ENCODE measurements around the gene MSMO1. TPM values are rescaled to one million over a fixed set of nuclear protein-coding genes. Genes with fewer than 3 reads are reported as not detected.

MSMO1 gene
- total and polyA plus RNA-seq, 2 donors (not counting 3 experiments of a cell fraction or from before 2014, with no cell fraction given): 74.3 to 109 TPM

DNA sequence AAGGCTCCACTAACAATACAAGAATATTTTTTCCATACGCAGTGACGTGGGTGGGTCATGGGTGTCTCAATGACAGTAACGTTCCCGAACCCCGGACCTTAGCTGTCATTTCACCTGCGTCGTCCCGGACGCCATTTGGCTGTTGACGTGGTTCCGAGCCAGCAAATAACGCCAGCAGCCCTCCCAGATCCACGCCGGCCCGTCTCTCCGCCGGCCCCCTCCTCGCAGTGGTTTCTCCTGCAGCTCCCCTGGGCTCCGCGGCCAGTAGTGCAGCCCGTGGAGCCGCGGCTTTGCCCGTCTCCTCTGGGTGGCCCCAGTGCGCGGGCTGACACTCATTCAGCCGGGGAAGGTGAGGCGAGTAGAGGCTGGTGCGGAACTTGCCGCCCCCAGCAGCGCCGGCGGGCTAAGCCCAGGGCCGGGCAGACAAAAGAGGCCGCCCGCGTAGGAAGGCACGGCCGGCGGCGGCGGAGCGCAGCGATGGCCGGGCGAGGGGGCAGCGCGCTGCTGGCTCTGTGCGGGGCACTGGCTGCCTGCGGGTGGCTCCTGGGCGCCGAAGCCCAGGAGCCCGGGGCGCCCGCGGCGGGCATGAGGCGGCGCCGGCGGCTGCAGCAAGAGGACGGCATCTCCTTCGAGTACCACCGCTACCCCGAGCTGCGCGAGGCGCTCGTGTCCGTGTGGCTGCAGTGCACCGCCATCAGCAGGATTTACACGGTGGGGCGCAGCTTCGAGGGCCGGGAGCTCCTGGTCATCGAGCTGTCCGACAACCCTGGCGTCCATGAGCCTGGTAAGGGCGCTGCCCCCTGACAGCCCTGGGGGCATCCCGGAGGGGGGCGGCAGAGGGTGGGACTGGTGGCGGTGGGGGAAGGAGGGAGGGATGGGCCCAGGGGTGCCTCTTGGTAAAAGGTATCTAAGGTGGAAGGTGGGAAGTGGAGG, 51.5 kb downstream of the MSMO1 start, which contains the start of gene CPE:
Gene CPE (plus strand): TSS at position 264 of the 933 bp plus-strand sequence. CDS start 214 bp downstream, at position 478.
- no peaks in the 10 kb centered on the region for H3K9me3 ChIP-seq (replicated peaks; ENCODE audit: control insufficient read depth, insufficient read depth, low read length)
- no peak within 1 kb of the TSS for H3K27ac ChIP-seq (ENCODE audit: insufficient read depth, low read depth, low read length)
- H3K4me1 ChIP-seq (ENCODE audit: control insufficient read depth, extremely low read depth, insufficient read depth, low read length): peaks cover 4% of the 10 kb centered on the region
- ChIA-PET CTCF (interaction anchor here (0.9 to 3.7 kb wide), 10 partner anchors 8 to 267 kb away, joined by 3 to 23 read pairs (median 4); partner anchors contain the start of gene TMEM192), POLR2A (no interaction called here)
- no peaks in the 10 kb centered on the region for H4K20me1 ChIP-seq (replicated peaks; ENCODE audit: control insufficient read depth, extremely low read depth, insufficient read depth, low read length)
- H3K4me3 ChIP-seq (replicated peaks in 1 of 3; ENCODE audit: insufficient read depth in 1 of 3, low read depth in 1 of 3, low read length in 3 of 3): peak within 1 kb of the TSS; percentile 30 to 70 (median 49)
- peak within 1 kb of the TSS; percentile 99 for H3K4me2 ChIP-seq (ENCODE audit: insufficient read depth, low read length)
- no peaks in the 10 kb centered on the region for H3K36me3 ChIP-seq (ENCODE audit: control insufficient read depth in 2 of 2, extremely low read depth in 1 of 2, insufficient read depth in 2 of 2, low read length in 2 of 2)
- BruUV-seq (replicated peaks): no TSS peak
- peak within 1 kb of the TSS; percentile 91 for H2AFZ ChIP-seq (ENCODE audit: low read depth, low read length)
- no peaks in the 10 kb centered on the region for H3K9me1 ChIP-seq (replicated peaks; ENCODE audit: control insufficient read depth, extremely low read depth, insufficient read depth, low read length)
- peaks cover 2 to 4% of the 10 kb centered on the region in 2 experiments for H3K27me3 ChIP-seq (ENCODE audit: control insufficient read depth in 2 of 2, insufficient read depth in 2 of 2, low read length in 2 of 2)
- TF ChIP-seq EZH2 (IDR thresholded peaks at IDR 0.05; ENCODE audit: borderline replicate concordance, low read depth, low read length, severe bottlenecking): no peak
- no peak for TF ChIP-seq JUN (IDR thresholded peaks at IDR 0.05; ENCODE audit: borderline replicate concordance, insufficient read depth, insufficient read length, low read depth)
- TF ChIP-seq GATA2 (IDR thresholded peaks at IDR 0.05; ENCODE audit: insufficient read depth, insufficient read length, low read depth, low read length): no peak
- TF ChIP-seq, protein P1, sequence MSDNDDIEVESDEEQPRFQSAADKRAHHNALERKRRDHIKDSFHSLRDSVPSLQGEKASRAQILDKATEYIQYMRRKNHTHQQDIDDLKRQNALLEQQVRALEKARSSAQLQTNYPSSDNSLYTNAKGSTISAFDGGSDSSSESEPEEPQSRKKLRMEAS (IDR thresholded peaks at IDR 0.05; ENCODE audit: insufficient read depth, insufficient read length): peak; percentile 13
- TF ChIP-seq POLR2AphosphoS5 (IDR thresholded peaks at IDR 0.05; ENCODE audit: insufficient read depth, low read depth, low read length): peak; percentile 22
- TF ChIP-seq POLR2A (IDR thresholded peaks at IDR 0.05; ENCODE audit: low read depth, low read length): no peak
- TF ChIP-seq, protein P2, sequence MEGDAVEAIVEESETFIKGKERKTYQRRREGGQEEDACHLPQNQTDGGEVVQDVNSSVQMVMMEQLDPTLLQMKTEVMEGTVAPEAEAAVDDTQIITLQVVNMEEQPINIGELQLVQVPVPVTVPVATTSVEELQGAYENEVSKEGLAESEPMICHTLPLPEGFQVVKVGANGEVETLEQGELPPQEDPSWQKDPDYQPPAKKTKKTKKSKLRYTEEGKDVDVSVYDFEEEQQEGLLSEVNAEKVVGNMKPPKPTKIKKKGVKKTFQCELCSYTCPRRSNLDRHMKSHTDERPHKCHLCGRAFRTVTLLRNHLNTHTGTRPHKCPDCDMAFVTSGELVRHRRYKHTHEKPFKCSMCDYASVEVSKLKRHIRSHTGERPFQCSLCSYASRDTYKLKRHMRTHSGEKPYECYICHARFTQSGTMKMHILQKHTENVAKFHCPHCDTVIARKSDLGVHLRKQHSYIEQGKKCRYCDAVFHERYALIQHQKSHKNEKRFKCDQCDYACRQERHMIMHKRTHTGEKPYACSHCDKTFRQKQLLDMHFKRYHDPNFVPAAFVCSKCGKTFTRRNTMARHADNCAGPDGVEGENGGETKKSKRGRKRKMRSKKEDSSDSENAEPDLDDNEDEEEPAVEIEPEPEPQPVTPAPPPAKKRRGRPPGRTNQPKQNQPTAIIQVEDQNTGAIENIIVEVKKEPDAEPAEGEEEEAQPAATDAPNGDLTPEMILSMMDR (IDR thresholded peaks at IDR 0.05; ENCODE audit: extremely low read depth in 1 of 2, insufficient read depth in 1 of 2, low read depth in 1 of 2, low read length in 2 of 2): peak; percentile 37 to 89
- TF ChIP-seq FOS (IDR thresholded peaks at IDR 0.05; ENCODE audit: borderline replicate concordance, insufficient read depth, low read length): no peak
- dilution Hi-C loops (cut with MboI; ENCODE audit: extremely low pct_ligation_motif_present, low sequenced_read_pairs) (no loop called here), intact Hi-C loops (cut with micrococcal nuclease) (loop anchor here (1.0 to 10.0 kb wide), 3 partner anchors 52 to 716 kb away; partner anchors contain the start of gene MSMO1)
- peak within 1 kb of the TSS; percentile 28 for H3K9ac ChIP-seq (replicated peaks; ENCODE audit: extremely low read depth, insufficient read depth, low read length)
- FAIRE-seq (peak; percentile 82), DNase-seq (ENCODE audit: low read depth, low spot score) (peak; percentile 80)
- H3K79me2 ChIP-seq (ENCODE audit: control insufficient read depth, insufficient read depth, low read length): no peaks in the 10 kb centered on the region

Measured in endothelial cell of umbilical vein (primary cell).